ENCODE data around the gene SPOCK2.
"Not testable (repeated sequence)": the region's sequence is repeated elsewhere in the genome, so short reads cannot be mapped to it uniquely, and the experiment has no call there.

The SPOCK2 gene, protein sequence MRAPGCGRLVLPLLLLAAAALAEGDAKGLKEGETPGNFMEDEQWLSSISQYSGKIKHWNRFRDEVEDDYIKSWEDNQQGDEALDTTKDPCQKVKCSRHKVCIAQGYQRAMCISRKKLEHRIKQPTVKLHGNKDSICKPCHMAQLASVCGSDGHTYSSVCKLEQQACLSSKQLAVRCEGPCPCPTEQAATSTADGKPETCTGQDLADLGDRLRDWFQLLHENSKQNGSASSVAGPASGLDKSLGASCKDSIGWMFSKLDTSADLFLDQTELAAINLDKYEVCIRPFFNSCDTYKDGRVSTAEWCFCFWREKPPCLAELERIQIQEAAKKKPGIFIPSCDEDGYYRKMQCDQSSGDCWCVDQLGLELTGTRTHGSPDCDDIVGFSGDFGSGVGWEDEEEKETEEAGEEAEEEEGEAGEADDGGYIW

DNA sequence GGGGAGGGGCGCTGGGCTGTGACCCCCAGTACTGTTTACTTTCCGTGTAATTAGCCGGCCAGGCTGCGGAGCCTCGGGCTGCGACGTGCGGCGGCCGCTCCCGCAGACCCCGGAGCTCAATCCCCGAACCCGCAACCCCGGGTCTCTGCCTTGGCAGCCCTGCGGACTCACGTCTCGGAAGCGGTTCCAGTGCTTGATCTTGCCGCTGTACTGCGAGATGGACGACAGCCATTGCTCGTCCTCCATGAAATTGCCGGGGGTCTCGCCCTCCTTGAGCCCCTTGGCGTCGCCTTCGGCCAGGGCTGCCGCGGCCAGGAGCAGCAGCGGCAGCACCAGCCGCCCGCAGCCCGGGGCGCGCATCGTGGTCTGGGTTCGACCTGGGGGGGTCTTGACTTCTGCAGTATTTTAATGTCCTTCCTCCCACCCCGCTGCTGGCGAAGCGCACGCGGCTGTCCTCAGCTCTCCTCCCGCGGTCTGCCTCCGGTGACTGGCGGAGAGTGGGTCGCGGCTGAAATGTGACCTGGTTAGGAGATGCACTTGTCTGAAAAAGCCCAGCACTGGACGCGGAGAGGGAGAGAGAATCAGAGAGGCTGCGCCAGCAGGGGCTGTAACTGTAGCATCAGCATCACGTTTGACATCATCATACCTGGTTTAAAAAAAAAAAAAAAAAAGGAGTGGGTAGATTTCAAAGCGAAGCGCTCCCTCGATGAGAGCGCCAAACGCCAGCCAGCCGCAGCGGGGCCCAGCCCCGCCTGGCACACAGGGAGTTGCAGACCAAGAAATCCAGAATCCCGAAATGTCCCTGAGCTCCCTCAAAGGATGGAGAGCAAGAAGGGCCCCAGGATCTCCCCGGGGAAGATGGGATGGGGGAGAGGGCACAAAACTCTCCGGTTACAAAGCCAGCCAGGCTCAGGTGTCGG lies at the start of gene SPOCK2:
Gene SPOCK2 (minus strand): TSS at position 583 of the 920 bp plus-strand sequence. CDS start 223 bp downstream, at position 360.
- TF ChIP-seq ZNF274 (IDR thresholded peaks at IDR 0.05; ENCODE audit: low read depth, low read length) = no peak
- peak within 1 kb of the TSS; percentile 47; the same call in 1 of the 2 replicates for H3K4me3 ChIP-seq (ENCODE audit: low read length)

DNA sequence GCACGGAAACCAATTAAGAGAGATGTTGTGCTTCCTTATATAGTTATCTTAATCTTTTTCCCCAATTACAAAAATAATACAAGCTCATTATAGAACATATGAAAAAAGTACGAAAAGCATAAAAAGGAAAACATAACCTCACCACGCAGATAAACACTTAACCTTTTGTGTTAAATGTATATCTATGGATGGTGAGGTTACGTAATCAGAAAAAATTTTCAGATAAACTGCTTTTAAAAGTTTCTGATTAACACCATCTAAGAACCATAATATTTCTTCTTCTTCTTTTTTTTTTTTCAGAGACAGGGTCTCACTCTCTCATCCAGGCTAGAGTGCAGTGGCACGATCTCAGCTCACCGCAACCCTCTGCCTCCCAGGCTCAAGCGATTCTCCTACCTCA lies 49.2 kb upstream of the SPOCK2 start:
- TF ChIP-seq ZNF274 (IDR thresholded peaks at IDR 0.05; ENCODE audit: low read depth, low read length) = no peak
- no peak overlapping the region for H3K4me3 ChIP-seq (ENCODE audit: low read length)

DNA sequence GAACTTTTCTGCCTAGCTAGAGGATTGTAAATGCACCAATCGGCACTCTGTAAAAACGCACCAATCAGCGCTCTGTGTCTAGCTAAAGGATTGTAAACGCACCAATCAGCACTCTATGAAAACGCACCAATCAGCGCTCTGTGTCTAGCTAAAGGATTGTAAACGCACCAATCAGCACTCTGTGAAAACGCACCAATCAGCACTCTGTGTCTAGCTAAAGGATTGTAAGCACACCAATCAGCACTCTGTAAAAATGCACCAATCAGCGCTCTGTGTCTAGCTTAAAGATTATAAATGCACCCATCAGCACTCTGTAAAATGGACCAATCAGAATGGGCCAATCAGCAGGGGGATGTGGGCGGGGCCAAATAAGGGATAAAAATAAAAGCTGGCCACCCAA lies 47.9 kb upstream of the SPOCK2 start:
- H3K4me3 ChIP-seq (ENCODE audit: low read length) = not testable (repeated sequence)

DNA sequence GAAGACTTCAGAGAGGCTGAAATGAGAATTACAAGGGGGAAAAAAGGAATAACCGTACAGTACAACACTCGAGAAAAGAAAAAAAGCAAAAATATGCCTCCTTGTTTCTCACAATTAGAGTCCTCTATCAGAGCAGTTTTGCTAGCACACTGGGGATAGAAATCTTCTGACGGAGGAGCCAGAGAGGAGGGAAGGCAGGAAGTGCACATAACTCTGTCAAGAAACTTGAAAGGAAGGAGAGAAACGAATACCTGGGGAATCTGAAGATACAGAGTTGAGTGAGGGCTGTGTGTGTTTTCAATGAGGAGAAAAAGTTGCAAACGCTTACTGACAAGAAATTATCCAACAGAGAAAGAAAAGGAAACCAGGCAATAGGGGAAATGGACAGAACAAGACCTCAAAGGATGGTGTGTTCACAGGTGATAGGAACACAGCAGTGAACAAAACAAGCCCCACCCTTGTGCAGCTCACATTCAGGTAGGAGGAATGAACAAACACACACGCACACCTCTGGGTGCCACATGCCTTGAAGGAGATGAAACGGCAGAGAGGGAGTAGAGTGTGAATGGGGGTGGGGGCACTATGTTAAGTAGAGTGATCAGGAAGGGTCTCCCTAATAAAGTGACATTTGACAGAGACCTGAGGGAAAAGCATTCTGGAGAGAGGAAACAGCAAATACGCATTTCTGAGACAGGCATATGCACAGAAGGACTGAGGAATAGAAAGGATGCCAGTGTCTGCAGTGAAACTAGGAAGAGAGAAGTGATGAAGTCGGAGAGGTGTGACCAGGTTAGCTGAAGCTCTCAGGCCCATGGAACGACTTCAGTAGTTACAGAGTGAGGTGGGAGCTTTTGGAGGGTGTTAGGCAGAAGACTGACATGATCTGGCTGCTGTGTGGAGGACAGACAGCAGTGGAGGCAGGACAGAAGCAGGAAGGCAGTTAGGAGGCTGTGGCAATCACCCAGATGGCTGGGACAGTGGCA lies 46.7 kb upstream of the SPOCK2 start:
- no peak overlapping the region for H3K4me3 ChIP-seq (ENCODE audit: low read length)
- no peak for TF ChIP-seq ZNF274 (IDR thresholded peaks at IDR 0.05; ENCODE audit: low read depth, low read length)

DNA sequence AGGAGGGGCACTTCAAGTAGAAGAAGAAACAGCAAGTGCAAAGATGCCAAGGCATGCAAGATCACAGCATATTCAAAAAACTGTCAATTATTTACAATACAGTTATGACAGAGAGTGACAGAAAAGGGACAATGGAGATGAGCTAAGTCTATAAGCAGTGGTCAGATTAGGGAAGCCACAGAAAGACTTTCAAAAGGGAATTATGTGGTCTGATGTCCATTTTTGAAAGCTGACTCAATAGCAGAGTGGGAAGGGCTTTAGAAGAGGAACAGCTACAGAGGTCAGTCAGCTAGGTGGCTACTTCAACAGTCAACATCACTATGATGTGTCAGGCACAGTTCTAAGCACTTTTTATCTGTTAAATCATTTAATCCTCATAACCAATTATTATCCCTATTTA lies 45.2 kb upstream of the SPOCK2 start:
- TF ChIP-seq ZNF274 (IDR thresholded peaks at IDR 0.05; ENCODE audit: low read depth, low read length) = no peak
- no peak overlapping the region; the same call in 1 of the 2 replicates for H3K4me3 ChIP-seq (ENCODE audit: low read length)

DNA sequence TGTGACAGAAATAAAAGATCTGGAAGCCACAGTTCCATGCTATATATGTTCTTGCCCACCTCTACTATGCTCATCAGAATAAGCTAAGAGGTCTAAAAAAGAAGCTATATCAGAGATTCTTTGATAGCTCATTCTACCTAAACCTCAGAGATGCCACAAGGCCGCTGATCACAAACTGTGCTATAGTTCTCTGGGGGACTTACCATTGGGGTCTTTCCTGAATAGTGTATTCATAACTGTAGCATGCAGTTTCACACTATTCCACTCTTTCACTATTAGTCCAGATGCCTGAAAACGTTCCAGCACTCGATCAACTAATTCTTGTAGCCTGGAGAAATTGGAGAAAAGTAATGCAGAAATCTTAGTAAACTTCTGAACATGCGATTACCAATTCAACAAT lies 44.5 kb upstream of the SPOCK2 start:
- H3K4me3 ChIP-seq (ENCODE audit: low read length) = no peak overlapping the region; the same call in 1 of the 2 replicates
- no peak for TF ChIP-seq ZNF274 (IDR thresholded peaks at IDR 0.05; ENCODE audit: low read depth, low read length)

DNA sequence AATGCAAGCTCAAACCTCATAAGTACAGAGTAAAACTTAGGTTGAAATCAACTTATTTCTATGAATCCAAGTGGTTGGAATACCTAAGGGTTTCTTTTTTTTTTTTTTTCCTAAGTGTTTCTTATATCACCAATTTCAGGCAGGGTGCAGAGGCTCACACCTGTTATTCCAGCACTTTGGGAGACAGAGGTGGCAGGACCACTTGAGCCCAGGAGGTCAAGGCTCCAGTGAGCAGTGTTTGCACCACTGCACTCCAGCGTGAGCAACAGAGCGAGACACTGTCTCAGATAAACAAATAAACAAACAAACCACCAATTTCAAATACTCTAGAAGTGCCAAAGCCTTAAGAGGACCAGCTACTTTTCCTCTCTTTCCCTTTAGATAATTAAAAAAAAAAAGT lies 39.2 kb upstream of the SPOCK2 start:
- no peak for TF ChIP-seq ZNF274 (IDR thresholded peaks at IDR 0.05; ENCODE audit: low read depth, low read length)
- no peak overlapping the region for H3K4me3 ChIP-seq (ENCODE audit: low read length)

DNA sequence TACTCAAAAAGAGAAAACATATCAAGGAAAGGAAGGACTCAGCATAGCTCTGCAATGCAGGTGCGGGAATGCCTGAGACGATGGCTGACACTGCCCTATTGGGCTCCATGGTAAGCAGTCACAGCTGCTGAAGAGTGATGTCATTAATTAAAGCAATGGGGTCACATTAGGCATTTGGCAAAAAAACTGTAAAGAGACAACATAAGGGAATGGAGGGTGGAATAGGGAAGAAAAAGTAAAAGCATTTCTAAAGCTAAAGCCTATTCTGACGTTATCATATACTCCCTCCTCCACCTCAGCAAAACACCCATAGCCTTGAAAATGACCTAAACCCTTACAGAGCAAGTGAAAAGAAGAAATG lies 38.5 kb upstream of the SPOCK2 start:
- H3K4me3 ChIP-seq (ENCODE audit: low read length) = no peak overlapping the region
- no peak for TF ChIP-seq ZNF274 (IDR thresholded peaks at IDR 0.05; ENCODE audit: low read depth, low read length)

DNA sequence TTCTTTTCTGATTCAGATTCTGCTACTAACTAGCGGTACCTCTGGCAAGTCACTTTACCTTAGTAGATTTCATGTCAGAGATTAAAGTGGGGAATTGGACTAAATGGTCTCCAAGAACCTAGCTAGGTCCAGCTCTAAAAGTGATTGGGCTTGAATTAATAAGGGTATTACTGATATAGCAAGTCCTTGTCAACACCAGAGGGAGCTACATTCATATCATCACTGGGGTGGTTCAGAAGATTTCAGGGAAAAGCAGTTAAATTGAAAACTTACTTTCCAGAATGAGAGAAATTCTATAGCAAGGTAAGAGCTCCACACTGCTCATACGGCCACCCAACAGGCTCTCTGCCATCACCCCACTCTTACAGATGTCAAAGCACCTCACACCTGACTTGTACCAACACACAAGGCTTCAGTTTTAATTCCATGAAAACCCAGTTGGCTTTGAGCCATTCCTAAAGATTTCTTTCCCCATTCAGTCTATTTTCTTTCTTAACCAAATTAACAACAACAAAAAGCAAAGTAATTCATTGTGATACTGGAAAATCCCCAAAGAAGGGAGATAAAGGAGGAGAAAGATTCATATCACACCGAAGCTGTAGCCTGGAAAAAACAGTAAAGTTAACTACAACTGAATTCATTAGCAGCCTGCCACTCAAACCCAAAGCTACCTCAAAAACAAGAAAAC lies 38.0 kb upstream of the SPOCK2 start:
- no peak overlapping the region for H3K4me3 ChIP-seq (ENCODE audit: low read length)
- no peak for TF ChIP-seq ZNF274 (IDR thresholded peaks at IDR 0.05; ENCODE audit: low read depth, low read length)

DNA sequence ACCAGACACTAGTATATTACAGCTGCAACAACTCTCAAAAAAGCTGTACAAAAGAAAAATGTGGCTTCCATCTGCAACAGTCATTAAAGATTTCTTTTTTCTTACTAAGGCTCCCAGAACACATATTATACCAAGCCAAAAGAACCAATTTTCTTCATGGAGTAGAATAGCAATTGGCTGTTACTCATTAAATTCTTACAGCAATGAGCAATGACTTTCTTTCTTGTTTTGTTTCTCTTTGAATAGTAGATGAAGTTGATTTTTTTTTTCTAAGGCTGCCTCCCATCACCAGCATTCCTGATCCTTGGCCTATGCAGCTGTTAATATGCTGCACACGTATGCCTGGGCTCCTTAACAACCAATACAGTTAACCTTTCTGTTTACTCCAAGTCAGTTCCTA lies 36.6 kb upstream of the SPOCK2 start:
- no peak overlapping the region for H3K4me3 ChIP-seq (ENCODE audit: low read length)
- no peak for TF ChIP-seq ZNF274 (IDR thresholded peaks at IDR 0.05; ENCODE audit: low read depth, low read length)

DNA sequence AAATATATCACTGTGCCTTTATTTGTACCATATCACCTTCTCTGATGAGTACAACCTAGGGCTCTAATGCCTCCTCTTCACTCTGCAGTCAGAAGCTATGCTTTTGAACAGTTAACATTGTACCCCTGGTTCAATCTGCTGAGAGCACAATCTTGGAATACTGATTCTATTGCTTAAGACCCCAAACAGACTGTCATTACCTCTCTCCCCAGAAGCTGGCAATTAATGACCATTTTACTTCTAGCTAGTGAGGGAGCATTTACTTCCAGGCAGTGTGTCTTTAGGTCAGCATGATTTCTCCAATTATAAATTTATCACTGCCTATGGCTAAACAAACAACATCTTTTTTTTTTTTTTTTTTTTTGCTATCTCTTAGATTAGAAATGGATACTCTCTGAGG lies 36.0 kb upstream of the SPOCK2 start:
- TF ChIP-seq ZNF274 (IDR thresholded peaks at IDR 0.05; ENCODE audit: low read depth, low read length) = no peak
- no peak overlapping the region for H3K4me3 ChIP-seq (ENCODE audit: low read length)

DNA sequence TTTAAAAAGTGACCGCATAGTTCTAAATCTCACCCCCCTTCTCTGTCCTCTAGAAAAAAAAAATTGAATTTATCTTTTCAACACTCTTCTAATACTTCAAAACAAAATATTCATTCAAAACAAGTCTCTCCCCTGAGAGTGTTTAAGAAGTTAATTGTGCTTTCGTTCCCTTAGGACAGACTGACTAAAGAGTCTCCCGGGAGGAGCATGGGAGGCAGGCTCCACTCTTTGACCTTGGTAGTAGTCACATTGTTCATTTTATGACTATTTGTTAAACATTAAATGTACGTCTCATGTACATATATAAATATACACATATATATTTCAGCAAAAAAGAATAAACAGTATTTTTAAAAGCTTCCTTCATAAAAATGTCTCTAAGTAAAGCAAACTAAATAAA lies 35.3 kb upstream of the SPOCK2 start:
- no peak for TF ChIP-seq ZNF274 (IDR thresholded peaks at IDR 0.05; ENCODE audit: low read depth, low read length)
- H3K4me3 ChIP-seq (ENCODE audit: low read length) = no peak overlapping the region

DNA sequence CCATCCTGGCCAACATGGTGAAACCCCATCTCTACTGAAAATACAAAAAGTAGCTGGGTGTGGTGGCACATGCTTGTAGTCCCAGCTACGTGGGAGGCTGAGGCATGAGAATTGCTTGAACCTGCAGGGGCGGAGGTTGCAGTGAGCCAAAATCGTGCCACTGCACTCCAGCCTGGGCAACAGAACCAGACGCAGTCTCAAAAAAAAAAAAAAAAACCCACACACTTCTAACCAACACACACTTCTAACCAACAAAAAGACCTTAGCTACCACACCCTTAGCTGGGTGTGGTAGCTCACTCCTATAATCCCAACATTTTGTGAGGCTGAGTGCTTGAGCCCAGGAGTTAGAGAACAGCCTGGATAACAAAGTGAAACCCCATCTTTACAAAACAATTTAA lies 33.9 kb upstream of the SPOCK2 start:
- no peak for TF ChIP-seq ZNF274 (IDR thresholded peaks at IDR 0.05; ENCODE audit: low read depth, low read length)
- H3K4me3 ChIP-seq (ENCODE audit: low read length) = no peak overlapping the region

Data from GM08714 (cell line).